ENCODE measurements around the gene FTHL17.

FTHL17 gene

DNA sequence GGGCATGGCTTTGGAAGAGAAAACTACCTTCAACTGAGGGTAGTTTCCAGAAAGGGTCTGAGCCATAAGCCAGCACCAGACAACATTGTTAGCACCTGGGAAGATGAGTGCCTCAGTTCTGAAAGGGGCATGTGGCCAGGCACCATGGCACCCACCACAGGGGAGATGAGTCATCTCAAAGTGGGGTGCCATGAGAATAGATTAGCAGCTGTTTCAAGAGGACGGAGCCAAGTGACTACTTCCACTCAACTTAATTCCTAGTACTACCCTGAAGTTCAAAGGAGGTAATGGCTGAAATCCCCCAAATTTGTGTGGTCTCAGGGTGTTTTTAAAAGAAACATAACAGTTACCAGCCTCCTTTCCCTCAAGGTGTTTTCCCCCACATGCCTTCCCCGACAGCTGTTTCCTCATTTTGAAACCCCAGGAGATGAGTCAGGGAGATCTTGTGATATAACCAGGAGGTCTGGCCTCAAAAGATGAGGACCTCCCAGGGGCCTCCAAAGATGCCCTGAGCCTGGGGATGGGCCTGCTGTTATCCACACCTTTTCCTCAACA, 27.8 kb upstream of the FTHL17 start:
- Histone ChIP-seq H3K4me3 (ENCODE audit: low read depth, low read length) (no peak overlapping the region), H3K36me3 (no peaks in the 10 kb centered on the region), H3K9me3 (ENCODE audit: severe bottlenecking) (no peaks in the 10 kb centered on the region), H3K27me3 (ENCODE audit: insufficient read depth, low read depth, severe bottlenecking) (peaks cover 3% of the 10 kb centered on the region), H3K27ac (no peak overlapping the region)
- no peak for DNase-seq
- TF ChIP-seq CTCF (IDR thresholded peaks at IDR 0.05; ENCODE audit: low read depth, low read length) = no peak

- Histone ChIP-seq H3K4me3 (ENCODE audit: low read depth, low read length) (no peak overlapping the region), H3K27me3 (ENCODE audit: insufficient read depth, low read depth, severe bottlenecking) (peaks cover 3% of the 10 kb centered on the region)
These were observed 26.2 kb upstream of the FTHL17 start for GRCh38 chrX:31098079-31098478.

GRCh38 chrX:31093639-31093975, 21.8 kb upstream of the FTHL17 start:
- Histone ChIP-seq H3K4me3 (ENCODE audit: low read depth, low read length) (no peak overlapping the region), H3K27me3 (ENCODE audit: insufficient read depth, low read depth, severe bottlenecking) (peaks cover 4% of the 10 kb centered on the region), H3K36me3 (no peaks in the 10 kb centered on the region), H3K27ac (no peak overlapping the region), H3K9me3 (ENCODE audit: severe bottlenecking) (no peaks in the 10 kb centered on the region)
- TF ChIP-seq CTCF (IDR thresholded peaks at IDR 0.05; ENCODE audit: low read depth, low read length) = no peak
- no peak for DNase-seq

More at GRCh38 chrX:31098079-31098478, 26.2 kb upstream of the FTHL17 start:
- Histone ChIP-seq H3K36me3 (no peaks in the 10 kb centered on the region), H3K27ac (no peak overlapping the region), H3K9me3 (ENCODE audit: severe bottlenecking) (no peaks in the 10 kb centered on the region)
- DNase-seq = no peak
- TF ChIP-seq CTCF (IDR thresholded peaks at IDR 0.05; ENCODE audit: low read depth, low read length) = no peak

- Histone ChIP-seq H3K4me3 (ENCODE audit: low read depth, low read length) (no peak overlapping the region), H3K27me3 (ENCODE audit: insufficient read depth, low read depth, severe bottlenecking) (peaks cover 4% of the 10 kb centered on the region), H3K36me3 (no peaks in the 10 kb centered on the region), H3K9me3 (ENCODE audit: severe bottlenecking) (no peaks in the 10 kb centered on the region), H3K27ac (no peak overlapping the region)
- DNase-seq = no peak
- TF ChIP-seq CTCF (IDR thresholded peaks at IDR 0.05; ENCODE audit: low read depth, low read length) = no peak
These were observed 21.3 kb upstream of the FTHL17 start for GRCh38 chrX:31092970-31093638.

DNA sequence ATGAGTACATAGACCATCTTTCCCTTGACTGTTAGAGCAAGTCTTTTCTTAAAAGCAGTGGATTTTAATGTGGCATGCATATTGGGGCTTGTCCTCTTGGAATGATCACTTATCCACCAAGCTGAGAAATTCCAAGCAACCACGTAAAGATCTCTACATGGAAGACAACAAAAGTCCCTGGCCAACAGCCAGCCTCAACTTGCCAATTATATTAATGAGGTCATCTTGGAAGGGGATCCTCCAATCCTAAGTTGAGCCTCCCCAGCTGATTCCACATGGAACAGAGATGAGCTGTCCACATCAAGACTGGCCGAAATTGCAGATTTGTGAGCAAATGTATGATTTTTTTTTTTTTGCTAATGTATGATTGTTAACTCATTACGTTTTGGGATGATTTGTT, 20.6 kb upstream of the FTHL17 start:
- no peak overlapping the region for H3K27ac ChIP-seq
- no peak for TF ChIP-seq CTCF (IDR thresholded peaks at IDR 0.05; ENCODE audit: low read depth, low read length)
- no peak for DNase-seq

GRCh38 chrX:31091819-31092218, 20.0 kb upstream of the FTHL17 start:
- Histone ChIP-seq H3K27ac (no peak overlapping the region), H3K27me3 (ENCODE audit: insufficient read depth, low read depth, severe bottlenecking) (peaks cover 4% of the 10 kb centered on the region), H3K9me3 (ENCODE audit: severe bottlenecking) (no peaks in the 10 kb centered on the region), H3K4me3 (ENCODE audit: low read depth, low read length) (no peak overlapping the region), H3K36me3 (no peaks in the 10 kb centered on the region)
- no peak for TF ChIP-seq CTCF (IDR thresholded peaks at IDR 0.05; ENCODE audit: low read depth, low read length)
- DNase-seq = no peak

More for the DNA sequence above, 20.6 kb upstream of the FTHL17 start:
- Histone ChIP-seq H3K4me3 (ENCODE audit: low read depth, low read length) (no peak overlapping the region), H3K36me3 (no peaks in the 10 kb centered on the region), H3K9me3 (ENCODE audit: severe bottlenecking) (no peaks in the 10 kb centered on the region), H3K27me3 (ENCODE audit: insufficient read depth, low read depth, severe bottlenecking) (peaks cover 4% of the 10 kb centered on the region)
